Metanephros (tissue), 2 donors: ENCODE results near the gene CAMTA2. TPM values are rescaled to one million over a fixed set of nuclear protein-coding genes. Genes with fewer than 3 reads are reported as not detected.

Experiments used
- small RNA-seq: library from RNA; depleted of rRNA; stranded (forward); fragments of <200 nt; gene quantifications from one replicate; pipeline ENCODE3, GENCODE V24; 2014; ENCODE audit warnings: low replicate concordance
- total RNA-seq: library from RNA; depleted of rRNA; stranded (reverse); fragments of >200 nt; gene quantifications from one replicate; pipeline ENCODE4 v1.2.3, GENCODE V29; 2014

Gene CAMTA2, protein sequence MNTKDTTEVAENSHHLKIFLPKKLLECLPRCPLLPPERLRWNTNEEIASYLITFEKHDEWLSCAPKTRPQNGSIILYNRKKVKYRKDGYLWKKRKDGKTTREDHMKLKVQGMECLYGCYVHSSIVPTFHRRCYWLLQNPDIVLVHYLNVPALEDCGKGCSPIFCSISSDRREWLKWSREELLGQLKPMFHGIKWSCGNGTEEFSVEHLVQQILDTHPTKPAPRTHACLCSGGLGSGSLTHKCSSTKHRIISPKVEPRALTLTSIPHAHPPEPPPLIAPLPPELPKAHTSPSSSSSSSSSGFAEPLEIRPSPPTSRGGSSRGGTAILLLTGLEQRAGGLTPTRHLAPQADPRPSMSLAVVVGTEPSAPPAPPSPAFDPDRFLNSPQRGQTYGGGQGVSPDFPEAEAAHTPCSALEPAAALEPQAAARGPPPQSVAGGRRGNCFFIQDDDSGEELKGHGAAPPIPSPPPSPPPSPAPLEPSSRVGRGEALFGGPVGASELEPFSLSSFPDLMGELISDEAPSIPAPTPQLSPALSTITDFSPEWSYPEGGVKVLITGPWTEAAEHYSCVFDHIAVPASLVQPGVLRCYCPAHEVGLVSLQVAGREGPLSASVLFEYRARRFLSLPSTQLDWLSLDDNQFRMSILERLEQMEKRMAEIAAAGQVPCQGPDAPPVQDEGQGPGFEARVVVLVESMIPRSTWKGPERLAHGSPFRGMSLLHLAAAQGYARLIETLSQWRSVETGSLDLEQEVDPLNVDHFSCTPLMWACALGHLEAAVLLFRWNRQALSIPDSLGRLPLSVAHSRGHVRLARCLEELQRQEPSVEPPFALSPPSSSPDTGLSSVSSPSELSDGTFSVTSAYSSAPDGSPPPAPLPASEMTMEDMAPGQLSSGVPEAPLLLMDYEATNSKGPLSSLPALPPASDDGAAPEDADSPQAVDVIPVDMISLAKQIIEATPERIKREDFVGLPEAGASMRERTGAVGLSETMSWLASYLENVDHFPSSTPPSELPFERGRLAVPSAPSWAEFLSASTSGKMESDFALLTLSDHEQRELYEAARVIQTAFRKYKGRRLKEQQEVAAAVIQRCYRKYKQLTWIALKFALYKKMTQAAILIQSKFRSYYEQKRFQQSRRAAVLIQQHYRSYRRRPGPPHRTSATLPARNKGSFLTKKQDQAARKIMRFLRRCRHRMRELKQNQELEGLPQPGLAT
- 15.8 TPM for total RNA-seq

DNA sequence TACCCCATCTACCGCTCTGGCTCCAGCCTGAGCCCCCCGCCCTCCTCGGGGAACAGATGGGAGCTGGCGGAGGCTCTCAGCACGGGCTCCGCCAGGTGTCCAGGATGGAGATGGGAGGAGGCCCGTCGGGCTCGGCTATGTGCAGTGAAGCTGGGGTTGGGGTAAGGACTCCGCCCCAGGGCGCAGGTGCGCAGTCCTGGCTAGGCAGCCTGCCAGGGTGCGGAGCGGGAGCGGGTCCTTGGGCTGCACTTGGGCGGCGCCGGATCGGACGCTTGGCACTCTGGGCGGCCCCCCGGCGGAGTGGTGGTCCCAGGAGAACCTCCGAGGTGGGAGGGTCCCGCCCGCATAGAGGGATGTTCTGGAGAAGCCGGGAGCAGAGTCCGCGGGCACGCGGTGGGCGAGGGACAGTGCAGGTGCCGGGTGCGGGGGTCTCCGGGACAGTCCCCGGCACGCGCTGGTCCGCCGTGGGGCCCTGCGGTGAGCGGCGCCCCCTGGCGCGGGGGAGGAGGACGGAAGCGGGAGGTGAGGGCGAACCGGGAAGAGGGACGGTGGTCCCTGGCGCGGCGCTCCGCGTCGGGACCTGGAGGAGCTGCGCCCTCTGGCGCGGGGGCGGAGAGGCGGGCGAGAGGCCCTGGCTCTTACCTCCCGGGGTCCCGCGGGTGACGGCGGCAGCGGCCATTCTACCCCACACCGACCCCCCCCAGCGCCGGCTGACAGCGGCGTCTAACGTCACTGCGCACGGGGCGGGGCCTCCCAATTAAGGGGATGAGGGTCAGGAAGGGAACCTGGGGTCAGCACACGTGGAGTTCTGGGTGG, at the start of gene CAMTA2:
TSS of gene CAMTA2 (minus strand) at position 725 of the 816 bp plus-strand sequence. CDS start 1,453 bp downstream, outside the sequence.

DNA sequence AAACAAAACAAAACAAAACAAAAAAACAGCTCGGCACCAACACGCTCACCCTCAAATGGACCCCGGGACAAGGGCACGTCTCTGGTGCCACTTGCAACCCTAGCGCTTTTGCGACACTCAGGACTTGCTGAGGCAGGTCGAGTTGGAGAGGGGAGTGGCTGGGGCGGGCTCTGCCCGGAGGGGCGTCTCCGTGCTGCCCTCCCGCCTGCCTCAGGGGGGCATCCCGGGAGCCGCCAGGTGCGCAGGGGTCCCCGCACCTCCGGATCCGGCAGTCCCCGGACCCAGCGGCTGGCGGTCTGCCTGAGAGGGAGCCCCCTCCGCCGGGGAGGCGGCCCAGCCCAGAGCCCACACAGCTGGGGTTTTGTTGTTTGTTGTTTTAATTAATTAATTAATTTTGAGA, 47.8 kb upstream of the CAMTA2 start, which contains the start of gene SLC52A1:
TSS of gene SLC52A1 (minus strand) at position 112 of the 400 bp plus-strand sequence. CDS start 820 bp downstream, outside the sequence.

DNA sequence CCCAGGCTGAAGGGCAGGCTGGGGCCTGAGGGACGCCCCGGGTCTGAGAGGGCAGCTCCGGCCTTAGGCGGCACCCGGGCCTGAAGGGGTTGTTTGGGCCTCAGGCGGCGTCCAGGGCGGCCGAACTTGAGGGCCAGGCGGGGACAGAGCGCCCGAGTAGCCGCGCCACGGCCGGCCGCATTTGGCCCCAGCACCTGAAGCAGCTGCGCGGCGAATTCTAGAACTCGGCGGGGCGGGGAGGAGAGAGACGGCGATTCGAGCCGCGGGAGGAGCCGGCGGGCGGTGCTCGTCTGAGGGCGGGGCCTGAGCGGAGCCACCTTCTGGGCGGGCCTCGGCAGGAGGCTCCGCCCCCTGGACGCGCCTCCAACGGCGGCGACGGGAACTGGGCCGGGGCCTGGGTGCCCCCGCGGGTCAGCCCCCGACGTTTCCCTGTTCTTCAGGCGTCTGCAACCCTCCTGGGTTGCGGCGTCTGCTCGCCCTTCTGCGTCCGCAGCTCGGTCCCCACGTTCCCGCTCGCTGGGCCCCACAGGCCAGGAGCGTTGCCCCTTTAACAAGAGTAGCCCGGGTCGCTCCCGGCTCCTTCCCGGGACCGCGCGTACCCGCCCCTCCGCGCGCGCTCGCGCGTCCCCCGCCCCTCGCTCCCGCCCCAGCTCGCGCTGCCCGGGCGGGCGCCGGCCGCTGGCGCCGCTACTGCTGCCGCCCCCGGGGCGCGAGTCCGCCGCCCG, 10.0 kb upstream of the CAMTA2 start, which contains the start of the genes INCA1 and KIF1C:
TSS of gene INCA1 (minus strand) at position 221 of the 725 bp plus-strand sequence. CDS start 3,085 bp downstream, outside the sequence.
TSS of gene KIF1C (plus strand) at position 649 of the 725 bp plus-strand sequence. CDS start 2,297 bp downstream, outside the sequence.

DNA sequence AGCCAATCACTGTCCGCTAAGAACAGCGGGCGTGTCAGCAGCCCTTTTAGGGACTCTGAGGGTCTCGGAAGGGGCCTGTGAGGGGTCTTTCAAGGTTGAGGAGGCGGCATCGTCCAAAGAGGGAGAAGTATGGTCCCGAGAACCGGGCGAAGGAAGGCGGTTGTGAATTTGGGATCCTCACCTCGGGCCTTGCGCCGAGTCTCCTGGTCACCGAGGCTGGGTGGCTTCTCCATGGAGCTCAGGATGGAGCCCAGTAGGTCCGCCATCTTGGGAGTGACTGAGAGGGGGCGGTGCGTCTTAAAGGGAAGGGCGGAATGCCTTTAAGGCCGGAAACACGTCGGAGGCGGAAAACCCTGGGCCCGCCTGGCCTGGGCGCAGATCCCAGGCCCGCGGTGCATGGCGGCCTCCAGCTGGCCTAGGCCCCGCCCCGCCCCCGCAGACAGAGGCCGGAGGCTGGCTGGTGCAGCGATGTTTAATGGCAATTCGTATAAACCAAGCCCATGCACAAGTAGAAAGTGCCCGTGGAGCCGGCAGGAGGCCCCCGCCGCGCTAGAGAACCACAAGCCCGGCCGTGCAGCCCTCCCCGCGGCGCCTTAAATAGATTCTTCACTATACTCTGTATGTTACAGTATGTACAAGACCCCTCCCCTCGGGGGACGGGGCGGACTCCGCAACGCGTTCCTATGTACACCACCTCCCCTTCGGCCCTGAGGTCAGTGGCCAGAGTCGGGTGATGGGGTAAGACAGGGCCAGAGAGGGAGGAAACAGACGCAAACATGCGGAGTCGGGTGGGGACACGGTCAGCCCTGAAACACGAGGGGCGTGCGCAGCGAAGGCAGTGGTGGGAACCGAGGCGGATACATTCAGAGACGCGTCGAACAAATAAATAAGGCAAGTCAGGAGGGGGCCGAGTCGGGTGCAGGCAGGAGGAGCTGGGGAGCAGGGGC, 19.7 kb downstream of the CAMTA2 start, which contains the start of gene SPAG7:
TSS of gene SPAG7 (minus strand) at position 279 of the 947 bp plus-strand sequence. CDS start at position 266, 13 bp downstream.

DNA sequence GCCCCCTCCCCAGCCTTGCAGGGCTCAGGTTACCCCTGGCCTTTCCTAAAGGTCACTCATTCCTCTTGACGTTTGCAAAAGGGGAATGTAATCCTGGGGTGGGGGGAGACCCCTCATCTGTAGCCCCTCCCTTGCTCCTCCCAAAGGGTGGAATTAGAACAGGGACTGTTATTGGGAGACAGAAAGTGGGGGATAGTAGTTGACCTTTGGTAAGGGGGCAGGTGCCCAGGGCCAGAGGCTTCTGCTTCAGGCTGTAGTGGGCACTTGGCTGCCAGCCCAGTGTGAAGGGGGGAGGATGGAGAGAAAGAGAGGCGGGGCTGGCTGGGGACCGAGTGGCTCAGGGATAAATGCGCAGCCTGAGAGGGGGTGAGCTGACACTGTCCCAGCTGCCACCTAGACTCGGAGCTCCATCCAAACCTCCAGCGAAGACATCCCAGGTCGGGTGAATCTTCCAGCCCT, 36.7 kb downstream of the CAMTA2 start, which contains the start of gene ENO3:
TSS of gene ENO3 (plus strand) at position 374 of the 459 bp plus-strand sequence. CDS start 711 bp downstream, outside the sequence.

DNA sequence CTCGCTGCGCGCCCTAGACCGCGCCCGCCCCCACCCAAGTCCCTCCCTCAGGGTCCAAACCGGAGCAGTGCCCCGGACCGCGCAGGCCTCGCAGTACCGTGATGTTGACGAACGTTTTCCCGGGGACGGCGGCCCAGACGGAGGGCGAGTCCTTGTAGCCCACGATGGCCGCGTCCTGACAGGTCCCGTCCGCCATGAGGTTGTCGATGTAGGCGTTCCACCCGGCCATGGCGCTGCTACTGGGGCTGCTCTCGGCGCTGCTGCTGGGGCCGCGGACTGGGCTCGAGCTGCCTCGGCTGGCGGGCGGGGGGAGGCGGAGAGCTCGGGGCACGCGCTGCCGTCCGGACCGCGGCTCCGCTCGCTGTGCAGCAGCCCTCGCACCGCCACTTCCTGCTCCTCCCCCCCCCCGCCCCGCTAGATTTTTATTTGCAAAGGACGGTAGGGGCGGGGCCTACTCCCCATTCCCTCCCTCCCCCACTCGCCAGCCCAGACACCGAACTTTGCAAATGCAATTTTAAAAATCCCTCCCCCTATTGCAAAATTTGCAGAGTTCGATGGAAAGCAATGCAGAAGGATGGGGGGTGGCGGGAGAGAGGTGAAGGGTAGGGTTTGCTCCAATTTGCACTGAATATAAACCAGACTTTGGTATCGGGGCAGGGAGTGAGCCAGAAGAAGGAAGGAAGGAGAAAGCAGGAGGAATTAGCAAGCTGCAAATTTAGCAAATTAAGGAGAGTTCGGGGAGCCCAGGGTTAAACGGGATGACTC, 39.1 kb downstream of the CAMTA2 start, which contains the start of gene PFN1:
TSS of gene PFN1 (minus strand) at position 365 of the 765 bp plus-strand sequence. CDS start at position 229, 136 bp downstream.

DNA sequence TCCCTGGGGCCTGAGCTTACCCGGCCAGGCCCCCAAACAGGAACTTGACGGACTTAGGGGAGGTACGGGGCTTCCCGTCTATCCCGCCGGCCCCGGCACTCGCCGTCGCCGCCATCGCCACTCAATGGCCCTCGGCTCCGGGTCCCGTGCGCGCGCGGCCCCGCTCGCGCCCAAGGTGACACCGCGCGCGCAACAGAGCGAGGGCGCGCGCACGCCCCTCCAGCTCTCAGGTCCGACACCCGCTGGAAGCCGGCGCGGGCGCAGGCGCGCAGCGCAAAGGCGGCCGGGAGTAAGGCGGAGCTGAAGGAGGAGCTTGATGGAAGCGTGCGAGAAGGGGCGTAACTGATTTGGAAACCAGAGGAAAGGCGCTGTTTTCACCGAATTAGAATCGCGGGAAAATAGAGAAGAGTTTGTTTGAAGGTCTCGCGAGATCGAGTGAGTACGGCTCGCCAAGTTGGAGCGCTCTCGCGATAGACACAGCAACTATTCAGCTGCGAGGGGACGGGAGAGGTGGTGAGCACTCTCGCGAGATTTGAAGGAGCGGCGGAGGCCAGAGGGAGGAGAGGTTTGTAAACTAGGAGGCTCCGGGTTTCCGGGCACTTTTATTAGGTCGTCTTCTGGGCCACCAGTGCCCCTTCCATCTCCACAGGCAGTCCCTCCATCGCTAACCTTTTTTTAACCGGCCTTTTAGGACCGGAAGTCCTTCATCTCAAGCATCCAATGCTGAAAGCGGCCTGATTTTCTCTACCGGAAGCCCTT, 47.5 kb downstream of the CAMTA2 start, which contains the start of the genes RNF167 and SLC25A11:
TSS of gene RNF167 (plus strand) at position 473 of the 759 bp plus-strand sequence. CDS start 642 bp downstream, outside the sequence.
TSS of gene SLC25A11 (minus strand) at position 251 of the 759 bp plus-strand sequence. CDS start at position 115, 136 bp downstream.

DNA sequence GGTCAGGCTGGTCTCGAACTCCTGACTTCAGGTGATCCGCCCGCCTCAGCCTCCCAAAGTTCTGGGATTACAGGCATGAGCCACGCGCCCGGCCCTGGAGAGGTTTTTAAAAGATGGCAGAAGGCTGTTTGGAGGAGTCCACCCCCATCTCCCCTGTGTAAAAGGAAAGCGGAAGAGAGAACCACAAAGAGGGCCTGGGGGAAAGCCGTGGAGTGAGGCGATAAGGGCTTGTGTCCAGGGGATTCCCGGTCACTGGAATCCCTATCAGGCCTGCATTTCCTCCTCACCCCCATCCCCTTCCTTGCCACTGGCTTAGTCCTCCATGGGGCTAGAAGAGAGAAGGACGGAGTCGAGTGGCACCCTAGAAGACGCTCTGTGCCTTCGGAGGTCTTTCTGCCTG, 55.5 kb downstream of the CAMTA2 start, which contains the start of gene GP1BA:
TSS of gene GP1BA (plus strand) at position 315 of the 400 bp plus-strand sequence. CDS start 328 bp downstream, outside the sequence.

Small RNA genes within 50 kb of the gene (small RNA-seq; reads per million reads assigned to genes)
- gene MIR6864 (not detected), gene MIR6865 (not detected)

Other genes starting within 250 kb of the CAMTA2 start
- 0.99 TPM for gene ZMYND15, start 247.8 kb downstream of the CAMTA2 start, total RNA-seq
- 14.1 TPM for gene CXCL16, start 247.7 kb downstream of the CAMTA2 start, total RNA-seq
- 0.53 TPM for gene TM4SF5, start 215.8 kb downstream of the CAMTA2 start, total RNA-seq
- gene VMO1, start 201.3 kb downstream of the CAMTA2 start, total RNA-seq: 1.9 TPM
- gene GLTPD2, start 198.7 kb downstream of the CAMTA2 start, total RNA-seq: 5.0 TPM
- gene PSMB6, start 191.5 kb downstream of the CAMTA2 start, total RNA-seq: 118 TPM
- gene PLD2, start 180.5 kb downstream of the CAMTA2 start, total RNA-seq: 28.2 TPM
- 46.9 TPM for gene MINK1, start 154.3 kb downstream of the CAMTA2 start, total RNA-seq
- 5.6 TPM for gene C17orf107, start 88.1 kb downstream of the CAMTA2 start, total RNA-seq
- gene CHRNE, start 84.6 kb downstream of the CAMTA2 start, total RNA-seq: 1.9 TPM
- gene GP1BA, start 55.4 kb downstream of the CAMTA2 start, total RNA-seq: 0.88 TPM
- gene SLC25A11, start 47.6 kb downstream of the CAMTA2 start, total RNA-seq: 70.5 TPM
- gene RNF167, start 47.4 kb downstream of the CAMTA2 start, total RNA-seq: 33.1 TPM
- gene PFN1, start 39.1 kb downstream of the CAMTA2 start, total RNA-seq: 419 TPM
- 699 TPM for gene ENO3, start 36.6 kb downstream of the CAMTA2 start, total RNA-seq
- gene SPAG7, start 19.9 kb downstream of the CAMTA2 start, total RNA-seq: 76.4 TPM
- gene INCA1, start 9.8 kb upstream of the CAMTA2 start, total RNA-seq: 0.58 TPM
- 44.0 TPM for gene KIF1C, start 10.3 kb upstream of the CAMTA2 start, total RNA-seq
- 0.58 TPM for gene SLC52A1, start 47.8 kb upstream of the CAMTA2 start, total RNA-seq
- 6.9 TPM for gene ZFP3, start 90.8 kb upstream of the CAMTA2 start, total RNA-seq
- gene ZNF232, start 124.2 kb upstream of the CAMTA2 start, total RNA-seq: 10.4 TPM
- gene USP6, start 128.4 kb upstream of the CAMTA2 start, total RNA-seq: 1.7 TPM
- 17.3 TPM for gene ZNF594, start 204.2 kb upstream of the CAMTA2 start, total RNA-seq
- gene SCIMP, start 247.2 kb upstream of the CAMTA2 start, total RNA-seq: 1.8 TPM